ENCODE measurements around the gene DIS3L2.

DIS3L2 gene

DNA sequence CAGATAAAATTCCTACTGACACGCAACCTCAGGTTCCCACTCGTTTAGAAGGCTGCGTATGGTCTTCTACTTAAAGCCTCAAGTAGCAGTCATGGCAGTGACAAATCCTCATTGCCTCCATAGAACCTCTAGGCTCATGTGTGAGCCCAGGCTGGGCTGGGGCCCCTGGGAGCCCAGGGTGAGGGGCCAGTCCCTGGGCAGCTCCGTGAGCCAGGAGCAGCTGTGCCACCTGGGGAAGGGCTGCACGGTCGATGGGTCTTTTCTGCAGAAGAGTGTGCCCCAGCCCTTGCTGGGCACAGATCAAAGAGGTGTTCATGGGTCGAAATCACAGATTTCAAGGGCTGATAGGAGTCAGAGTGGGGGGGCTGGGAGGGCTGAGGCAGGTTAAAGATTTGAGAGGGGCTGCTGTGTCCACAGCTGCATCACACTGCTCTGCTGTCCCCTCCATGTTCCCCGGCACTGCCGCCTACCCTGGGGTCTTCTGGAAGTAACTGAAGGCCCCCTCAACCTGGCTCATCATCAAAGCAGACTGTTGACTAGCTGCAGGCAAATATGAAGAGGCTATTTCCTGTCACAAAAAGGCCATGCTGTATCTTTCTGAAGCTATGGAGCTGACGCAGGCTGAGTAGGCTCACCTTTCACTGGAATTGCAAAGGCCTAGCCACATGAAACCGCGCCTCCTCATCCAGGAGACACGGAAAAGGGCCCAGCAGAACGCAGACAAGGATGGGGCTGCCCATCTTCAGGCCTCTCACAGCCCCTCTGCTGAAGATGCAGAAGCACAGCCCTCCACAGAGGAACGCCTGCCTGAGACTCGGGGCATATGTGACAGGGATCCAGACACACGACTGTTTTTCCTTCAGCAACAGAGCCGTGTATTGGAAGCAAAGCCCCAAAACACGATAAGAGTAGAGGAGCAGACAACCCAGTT lies 381.4 kb downstream of the DIS3L2 start:
- in situ Hi-C loops (cut with MboI; ENCODE audit: low pct_unique_long_range_greater_than_20kb, low sequenced_read_pairs, unreplicated experiment) = no loop called here
- no peak for DNase-seq (ENCODE audit: low spot score)
- TF ChIP-seq, protein P1, sequence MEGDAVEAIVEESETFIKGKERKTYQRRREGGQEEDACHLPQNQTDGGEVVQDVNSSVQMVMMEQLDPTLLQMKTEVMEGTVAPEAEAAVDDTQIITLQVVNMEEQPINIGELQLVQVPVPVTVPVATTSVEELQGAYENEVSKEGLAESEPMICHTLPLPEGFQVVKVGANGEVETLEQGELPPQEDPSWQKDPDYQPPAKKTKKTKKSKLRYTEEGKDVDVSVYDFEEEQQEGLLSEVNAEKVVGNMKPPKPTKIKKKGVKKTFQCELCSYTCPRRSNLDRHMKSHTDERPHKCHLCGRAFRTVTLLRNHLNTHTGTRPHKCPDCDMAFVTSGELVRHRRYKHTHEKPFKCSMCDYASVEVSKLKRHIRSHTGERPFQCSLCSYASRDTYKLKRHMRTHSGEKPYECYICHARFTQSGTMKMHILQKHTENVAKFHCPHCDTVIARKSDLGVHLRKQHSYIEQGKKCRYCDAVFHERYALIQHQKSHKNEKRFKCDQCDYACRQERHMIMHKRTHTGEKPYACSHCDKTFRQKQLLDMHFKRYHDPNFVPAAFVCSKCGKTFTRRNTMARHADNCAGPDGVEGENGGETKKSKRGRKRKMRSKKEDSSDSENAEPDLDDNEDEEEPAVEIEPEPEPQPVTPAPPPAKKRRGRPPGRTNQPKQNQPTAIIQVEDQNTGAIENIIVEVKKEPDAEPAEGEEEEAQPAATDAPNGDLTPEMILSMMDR (IDR thresholded peaks at IDR 0.05; ENCODE audit: extremely low read depth, insufficient read depth, missing control alignments) = no peak

GRCh38 chr2:232343821-232344220 lies 382.3 kb downstream of the DIS3L2 start:
- no peak for DNase-seq (ENCODE audit: low spot score)
- TF ChIP-seq, protein P1 (IDR thresholded peaks at IDR 0.05; ENCODE audit: extremely low read depth, insufficient read depth, missing control alignments) = no peak
- in situ Hi-C loops (cut with MboI; ENCODE audit: low pct_unique_long_range_greater_than_20kb, low sequenced_read_pairs, unreplicated experiment) = no loop called here

- in situ Hi-C loops (cut with MboI; ENCODE audit: low pct_unique_long_range_greater_than_20kb, low sequenced_read_pairs, unreplicated experiment) = no loop called here
- TF ChIP-seq, protein P1 (IDR thresholded peaks at IDR 0.05; ENCODE audit: extremely low read depth, insufficient read depth, missing control alignments) = no peak
- no peak for DNase-seq (ENCODE audit: low spot score)
Measured at GRCh38 chr2:232345251-232345650, 383.7 kb downstream of the DIS3L2 start.

GRCh38 chr2:232347369-232347768 lies 385.9 kb downstream of the DIS3L2 start:
- no peak for DNase-seq (ENCODE audit: low spot score)
- TF ChIP-seq, protein P1 (IDR thresholded peaks at IDR 0.05; ENCODE audit: extremely low read depth, insufficient read depth, missing control alignments) = no peak
- in situ Hi-C loops (cut with MboI; ENCODE audit: low pct_unique_long_range_greater_than_20kb, low sequenced_read_pairs, unreplicated experiment) = no loop called here

- in situ Hi-C loops (cut with MboI; ENCODE audit: low pct_unique_long_range_greater_than_20kb, low sequenced_read_pairs, unreplicated experiment) = no loop called here
- no peak for DNase-seq (ENCODE audit: low spot score)
- TF ChIP-seq, protein P1 (IDR thresholded peaks at IDR 0.05; ENCODE audit: extremely low read depth, insufficient read depth, missing control alignments) = no peak
Measured at GRCh38 chr2:232348936-232349335, 387.4 kb downstream of the DIS3L2 start.

GRCh38 chr2:232349546-232349945 lies 388.0 kb downstream of the DIS3L2 start:
- no peak for DNase-seq (ENCODE audit: low spot score)
- in situ Hi-C loops (cut with MboI; ENCODE audit: low pct_unique_long_range_greater_than_20kb, low sequenced_read_pairs, unreplicated experiment) = no loop called here
- TF ChIP-seq, protein P1 (IDR thresholded peaks at IDR 0.05; ENCODE audit: extremely low read depth, insufficient read depth, missing control alignments) = no peak

Measured in GM13977 (cell line).